ENCODE results near the gene PCDHGA1.

PCDHGA1 gene

GRCh38 chr5:141529873-141530272 is 199.6 kb downstream of the PCDHGA1 start:
- DNase-seq (ENCODE audit: low read depth, low spot score), result no peak

GRCh38 chr5:141532726-141533125 is 202.4 kb downstream of the PCDHGA1 start:
- DNase-seq (ENCODE audit: low read depth, low spot score), result no peak

- no peak for DNase-seq (ENCODE audit: low read depth, low spot score)
Measured at GRCh38 chr5:141533897-141534296, 203.6 kb downstream of the PCDHGA1 start.

- no peak for DNase-seq (ENCODE audit: low read depth, low spot score)
Measured at GRCh38 chr5:141534492-141535213, 204.3 kb downstream of the PCDHGA1 start.

- no peak for DNase-seq (ENCODE audit: low read depth, low spot score)
Measured at GRCh38 chr5:141543053-141543452, 212.7 kb downstream of the PCDHGA1 start.

- DNase-seq (ENCODE audit: low read depth, low spot score), result peak; percentile 28
Measured at GRCh38 chr5:141547488-141547887, 217.2 kb downstream of the PCDHGA1 start.

GRCh38 chr5:141547921-141548320 is 217.6 kb downstream of the PCDHGA1 start:
- no peak for DNase-seq (ENCODE audit: low read depth, low spot score)

- peak; percentile 96 for DNase-seq (ENCODE audit: low read depth, low spot score)
Measured at GRCh38 chr5:141557681-141558136, 227.4 kb downstream of the PCDHGA1 start.

GRCh38 chr5:141558150-141558549 is 227.8 kb downstream of the PCDHGA1 start:
- peak; percentile 17 for DNase-seq (ENCODE audit: low read depth, low spot score)

GRCh38 chr5:141559461-141559860 is 229.1 kb downstream of the PCDHGA1 start:
- DNase-seq (ENCODE audit: low read depth, low spot score), result peak; percentile 59

GRCh38 chr5:141560151-141560550 is 229.8 kb downstream of the PCDHGA1 start:
- DNase-seq (ENCODE audit: low read depth, low spot score), result peak; percentile 70

GRCh38 chr5:141560725-141561483 is 230.6 kb downstream of the PCDHGA1 start:
- DNase-seq (ENCODE audit: low read depth, low spot score), result peak; percentile 98

All from astrocyte of the hippocampus (primary cell).